Uterus (tissue), 4 donors: ENCODE measurements around the gene FTSJ1. TPM values are rescaled to one million over a fixed set of nuclear protein-coding genes. Genes with fewer than 3 reads are reported as not detected.
"Not testable (repeated sequence)": the region's sequence is repeated elsewhere in the genome, so short reads cannot be mapped to it uniquely, and the experiment has no call there.

Experiments
- DNase-seq, 2 donors: peaks; one replicate each; pipeline ENCODE4 v3.0.0-alpha.2; 2019 to 2020
- H3K27ac ChIP-seq, 2 donors: fragments of 200-600 bp; sonication (generic); 1 replicate in 1 of 2; 2 replicates in 1 of 2; pipeline ENCODE4 v1.5.1; 2016 to 2018
- H3K27me3 ChIP-seq, 2 donors: fragments of 200-600 bp; sonication (generic); one replicate each; pipeline ENCODE4 v1.5.1; 2018 to 2019; ENCODE audit warnings: control low read depth in 1 of 2
- H3K36me3 ChIP-seq, 2 donors: fragments of 200-600 bp; sonication (generic); one replicate each; pipeline ENCODE4 v1.5.1; 2019; ENCODE audit warnings: control low read depth in 1 of 2
- H3K4me1 ChIP-seq, 2 donors: fragments of 200-600 bp; sonication (generic); one replicate each; pipeline ENCODE4 v1.5.1; 2018 to 2019; ENCODE audit warnings: control low read depth in 1 of 2
- H3K4me3 ChIP-seq, 2 donors: fragments of 200-600 bp; sonication (generic); 1 replicate in 1 of 2; 2 replicates in 1 of 2; pipeline ENCODE4 v1.5.1; 2018 to 2019; ENCODE audit warnings: mild to moderate bottlenecking in 1 of 2
- H3K9me3 ChIP-seq, 2 donors: fragments of 200-600 bp; sonication (generic); one replicate each; pipeline ENCODE4 v1.5.1; 2019; ENCODE audit warnings: control low read depth in 1 of 2
- CTCF ChIP-seq, 4 experiments: fragments of 200-600 bp in 2 of 4; fragments of 450-650 bp in 2 of 4; sonication (generic) in 2 of 4; IDR thresholded peaks; one replicate each; pipeline ENCODE4 v1.5.1; 2016 to 2019; ENCODE audit warnings: antibody characterized with exemption in 4 of 4, mild to moderate bottlenecking in 2 of 4, moderate library complexity in 1 of 4
- POLR2A ChIP-seq, 2 donors: fragments of 450-650 bp; IDR thresholded peaks; one replicate each; pipeline ENCODE4 v1.6.1; 2016; ENCODE audit warnings: antibody characterized with exemption in 2 of 2, mild to moderate bottlenecking in 1 of 2, moderate library complexity in 1 of 2
- intact Hi-C: fragments of 100-400 bp; cut with DNase I; formaldehyde crosslinking; loops from one replicate; pipeline ENCODE4 v1.15.1; 2023; ENCODE audit warnings: low total_unique reads
- total RNA-seq, 4 donors: library from RNA; depleted of rRNA in 3 of 4; stranded (reverse); fragments of >200 nt in 3 of 4; gene quantifications; one replicate each; pipeline versions ENCODE4 v1.1.0 to v1.2.4, GENCODE V29; 2014 to 2023
- donor health status: DM: yes; HTN: yes; CAD: no.

The FTSJ1 gene
- total RNA-seq, 4 donors from 2014 or later, result 7.4 to 74.7 (median 51.0) TPM

GRCh38 chrX:48521353-48522243 lies 45.6 kb downstream of the FTSJ1 start, which contains the start of gene EBP:
TSS of gene EBP (plus strand) at chrX:48521808. CDS start at chrX:48523772, 1,964 bp downstream.
- H3K27me3 ChIP-seq, result no peaks in the 10 kb centered on the region
- peak within 1 kb of the TSS; percentile 43 to 47 for H3K4me3 ChIP-seq
- no peaks in the 10 kb centered on the region for H3K36me3 ChIP-seq
- peak within 1 kb of the TSS; percentile 65 to 78 for H3K27ac ChIP-seq
- peak; percentile 84 to 85 for DNase-seq
- intact Hi-C loops, result no loop called here
- no peaks in the 10 kb centered on the region for H3K4me1 ChIP-seq
- H3K9me3 ChIP-seq, result no peaks in the 10 kb centered on the region
- TF ChIP-seq CTCF (IDR thresholded peaks at IDR 0.05) (no peak), POLR2A (IDR thresholded peaks at IDR 0.05) (peak; percentile 31 to 48)

GRCh38 chrX:48522291-48522690 lies 46.3 kb downstream of the FTSJ1 start:
- no peaks in the 10 kb centered on the region for H3K27me3 ChIP-seq
- peak overlapping the region; percentile 65 to 78 for H3K27ac ChIP-seq
- peak overlapping the region; percentile 43 to 47 for H3K4me3 ChIP-seq
- H3K9me3 ChIP-seq, result no peaks in the 10 kb centered on the region
- no peaks in the 10 kb centered on the region for H3K36me3 ChIP-seq
- TF ChIP-seq CTCF (IDR thresholded peaks at IDR 0.05) (no peak), POLR2A (IDR thresholded peaks at IDR 0.05) (no peak)
- no peak for DNase-seq
- intact Hi-C loops, result no loop called here
- H3K4me1 ChIP-seq, result no peaks in the 10 kb centered on the region

- DNase-seq, result no peak
- Histone ChIP-seq H3K9me3 (no peaks in the 10 kb centered on the region), H3K4me3 (no peak overlapping the region), H3K4me1 (no peaks in the 10 kb centered on the region), H3K27me3 (no peaks in the 10 kb centered on the region), H3K36me3 (no peaks in the 10 kb centered on the region), H3K27ac (no peak overlapping the region)
- no peak for TF ChIP-seq CTCF (IDR thresholded peaks at IDR 0.05)
- TF ChIP-seq POLR2A (IDR thresholded peaks at IDR 0.05), result no peak
- intact Hi-C loops, result no loop called here
Measured at GRCh38 chrX:48523682-48524081, 47.7 kb downstream of the FTSJ1 start.

- H3K27ac ChIP-seq, intact Hi-C loops, DNase-seq, H3K36me3 ChIP-seq, H3K4me1 ChIP-seq, H3K4me3 ChIP-seq, H3K27me3 ChIP-seq, H3K9me3 ChIP-seq: not testable (repeated sequence)
Measured at GRCh38 chrX:48525853-48526252, 49.9 kb downstream of the FTSJ1 start.

GRCh38 chrX:48530736-48531135 lies 54.7 kb downstream of the FTSJ1 start:
- no peak for TF ChIP-seq POLR2A (IDR thresholded peaks at IDR 0.05)
- no peak for TF ChIP-seq CTCF (IDR thresholded peaks at IDR 0.05)
- Histone ChIP-seq H3K27me3 (no peaks in the 10 kb centered on the region), H3K27ac (no peak overlapping the region), H3K36me3 (no peaks in the 10 kb centered on the region), H3K9me3 (no peaks in the 10 kb centered on the region), H3K4me1 (no peaks in the 10 kb centered on the region), H3K4me3 (no peak overlapping the region)
- DNase-seq, result no peak
- intact Hi-C loops, result no loop called here
